ENCODE results near the gene HSPH1.
"Not testable (repeated sequence)": the region's sequence is repeated elsewhere in the genome, so short reads cannot be mapped to it uniquely, and the experiment has no call there.

HSPH1 gene

DNA sequence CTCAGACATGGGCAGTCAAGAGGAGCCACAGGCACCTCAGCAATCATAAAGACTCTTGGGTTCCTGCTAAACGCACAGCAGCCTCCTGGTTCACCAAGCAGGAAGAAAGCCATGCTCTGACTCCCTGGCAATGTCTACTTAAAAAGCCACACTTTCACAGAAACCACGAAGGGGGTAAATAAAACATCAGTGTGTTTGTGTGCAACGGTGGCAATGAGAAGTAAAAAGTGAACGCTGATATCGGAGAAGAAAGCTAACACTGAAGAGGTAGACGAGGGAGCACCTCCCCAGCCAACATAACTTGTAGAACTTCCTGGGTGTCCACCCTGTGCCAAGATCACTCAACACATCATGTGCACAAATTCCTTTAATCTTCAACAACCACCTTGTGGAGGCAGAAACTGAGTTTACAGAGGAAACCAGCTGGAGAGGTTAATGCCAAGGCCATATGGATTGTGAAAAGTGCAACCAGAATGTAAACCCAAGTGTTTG is 30.2 kb downstream of the HSPH1 start:
- DNase-seq (ENCODE audit: low read depth), result no peak

GRCh38 chr13:31129419-31129818 is 32.3 kb downstream of the HSPH1 start:
- no peak for DNase-seq (ENCODE audit: low read depth)

- DNase-seq (ENCODE audit: low read depth), result no peak
Measured at GRCh38 chr13:31124204-31124603, 37.5 kb downstream of the HSPH1 start.

- DNase-seq (ENCODE audit: low read depth), result no peak
Measured at GRCh38 chr13:31122544-31123260, 39.0 kb downstream of the HSPH1 start.

DNA sequence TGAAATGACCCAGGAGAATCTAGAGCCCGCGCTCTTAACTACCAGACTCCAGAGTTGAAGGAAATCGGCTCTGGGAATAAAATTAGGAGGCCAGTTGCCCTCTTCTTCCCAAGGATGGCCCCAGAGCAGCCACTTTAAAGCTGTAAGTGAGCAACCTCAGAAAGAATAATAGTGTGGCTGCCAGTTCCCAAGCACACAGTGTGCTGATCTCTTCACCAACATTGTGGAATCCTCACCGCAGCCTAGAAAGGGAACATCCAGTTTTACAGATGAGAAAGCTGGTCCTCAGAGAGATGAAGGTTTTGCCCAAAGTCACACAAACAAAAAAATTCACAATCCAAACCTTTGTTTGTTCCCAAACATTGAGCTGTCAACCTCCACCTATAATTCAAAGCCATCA is 39.6 kb downstream of the HSPH1 start:
- DNase-seq (ENCODE audit: low read depth), result no peak

GRCh38 chr13:31121379-31122140 is 40.1 kb downstream of the HSPH1 start:
- no peak for DNase-seq (ENCODE audit: low read depth)

- peak; percentile 52 for DNase-seq (ENCODE audit: low read depth)
Measured at GRCh38 chr13:31119966-31120700, 41.6 kb downstream of the HSPH1 start.

DNA sequence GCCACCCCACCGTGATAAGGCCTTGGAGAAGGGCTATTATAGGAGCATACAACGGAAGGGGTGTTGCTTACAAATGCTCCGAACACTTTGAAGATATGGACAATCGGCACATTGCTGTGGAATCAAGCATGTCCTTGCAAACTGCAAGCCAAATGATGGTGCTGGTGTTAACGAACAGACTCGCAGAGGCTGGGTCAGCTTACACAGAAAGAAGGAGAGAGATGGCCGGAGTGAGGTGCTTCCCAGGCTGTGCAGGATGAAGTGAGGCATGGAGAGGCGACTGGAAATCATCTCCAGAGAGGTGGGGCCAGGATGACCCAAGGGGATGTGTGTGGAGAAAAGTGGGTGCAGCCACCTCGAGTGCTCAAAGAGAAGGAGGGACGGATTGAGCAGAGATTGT is 42.2 kb downstream of the HSPH1 start:
- DNase-seq (ENCODE audit: low read depth), result no peak

GRCh38 chr13:31116224-31116623 is 45.5 kb downstream of the HSPH1 start:
- DNase-seq (ENCODE audit: low read depth), result no peak

DNA sequence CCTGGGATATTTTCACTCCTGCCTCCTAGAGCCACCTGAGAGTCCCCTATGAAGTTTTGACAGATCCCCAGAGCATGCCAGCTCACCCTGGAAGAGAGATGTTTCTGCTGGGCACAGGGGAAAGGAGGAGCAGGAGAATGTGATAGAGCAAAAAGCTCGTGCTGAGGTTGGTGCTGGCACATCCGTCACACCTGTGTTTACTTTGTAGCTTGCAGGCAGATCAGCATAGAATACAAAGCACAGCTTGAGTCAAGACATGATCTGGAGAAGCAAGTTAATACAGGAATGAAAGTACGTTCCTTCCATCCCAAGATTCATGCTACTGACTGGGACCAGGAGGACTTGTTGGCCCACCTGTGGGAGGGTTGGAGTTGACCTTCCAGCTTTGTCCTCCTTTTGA is 46.1 kb downstream of the HSPH1 start:
- no peak for DNase-seq (ENCODE audit: low read depth)

GRCh38 chr13:31114641-31115040 is 47.1 kb downstream of the HSPH1 start:
- no peak for DNase-seq (ENCODE audit: low read depth)

GRCh38 chr13:31111136-31111535 is 50.6 kb downstream of the HSPH1 start:
- DNase-seq (ENCODE audit: low read depth), result peak; percentile 78

DNA sequence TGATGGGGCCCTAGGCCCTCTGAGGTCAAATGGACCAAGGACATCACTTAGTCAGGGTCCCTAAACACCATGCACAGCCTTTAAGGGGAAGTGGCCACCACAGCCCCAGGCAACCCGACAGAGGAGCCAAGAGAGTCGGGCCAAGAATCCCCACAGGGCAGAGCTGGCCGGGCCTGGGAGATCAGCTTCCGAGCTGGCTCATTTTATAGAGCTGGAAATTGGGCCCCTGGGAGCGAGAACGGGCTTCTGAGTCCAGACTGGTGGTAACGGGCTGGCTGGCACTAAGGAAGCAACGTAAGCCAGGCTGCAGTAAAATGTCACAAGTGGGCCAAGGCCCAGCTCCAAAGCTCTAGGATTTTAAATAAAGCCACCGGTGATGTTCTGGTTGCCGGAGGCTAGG is 51.1 kb downstream of the HSPH1 start:
- DNase-seq (ENCODE audit: low read depth), result no peak

DNA sequence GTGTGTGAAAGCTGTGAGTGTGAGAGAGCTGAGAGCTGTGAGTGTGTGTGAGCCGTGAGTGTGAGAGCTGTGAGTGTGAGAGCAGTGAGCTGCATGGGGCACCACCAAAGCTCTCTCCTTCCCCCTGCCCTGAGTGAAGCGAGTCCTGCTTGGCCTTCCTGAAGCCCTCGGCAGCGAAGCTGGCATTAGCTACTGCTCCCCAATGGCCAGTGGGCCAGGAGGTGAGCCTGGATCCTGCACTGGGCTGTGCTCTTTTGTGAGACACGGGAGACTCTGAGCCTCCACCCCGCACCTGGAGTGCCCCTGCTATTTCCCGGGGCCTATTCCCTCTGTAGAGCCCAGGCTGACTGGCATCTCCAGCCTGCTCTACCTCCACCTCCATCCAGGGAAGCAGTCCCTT is 51.5 kb downstream of the HSPH1 start:
- DNase-seq (ENCODE audit: low read depth), result no peak

GRCh38 chr13:31107109-31107508 is 54.6 kb downstream of the HSPH1 start:
- no peak for DNase-seq (ENCODE audit: low read depth)

DNA sequence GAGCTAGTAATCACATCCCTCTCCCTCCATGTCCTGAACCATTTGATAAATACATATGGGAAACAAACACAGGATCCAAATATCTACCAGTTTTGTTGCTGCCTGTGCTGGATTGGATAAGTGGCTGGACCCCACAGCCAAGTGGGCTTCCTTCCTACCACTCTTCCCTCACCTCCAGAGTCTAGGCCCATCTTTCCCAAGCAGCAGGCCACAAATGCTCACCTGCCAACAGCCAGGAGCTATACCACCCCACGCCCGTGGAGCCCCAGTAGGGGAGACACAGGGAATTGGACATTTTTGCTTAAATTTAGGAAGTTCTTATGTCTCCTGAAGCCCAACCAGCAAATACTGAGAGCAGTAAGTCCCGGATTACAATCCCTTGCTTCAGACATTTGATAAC is 55.8 kb downstream of the HSPH1 start:
- DNase-seq (ENCODE audit: low read depth), result no peak

GRCh38 chr13:31105020-31105795 is 56.5 kb downstream of the HSPH1 start:
- DNase-seq (ENCODE audit: low read depth), result peak; percentile 30

- DNase-seq (ENCODE audit: low read depth), result no peak
Measured at GRCh38 chr13:31102905-31103304, 58.8 kb downstream of the HSPH1 start.

DNA sequence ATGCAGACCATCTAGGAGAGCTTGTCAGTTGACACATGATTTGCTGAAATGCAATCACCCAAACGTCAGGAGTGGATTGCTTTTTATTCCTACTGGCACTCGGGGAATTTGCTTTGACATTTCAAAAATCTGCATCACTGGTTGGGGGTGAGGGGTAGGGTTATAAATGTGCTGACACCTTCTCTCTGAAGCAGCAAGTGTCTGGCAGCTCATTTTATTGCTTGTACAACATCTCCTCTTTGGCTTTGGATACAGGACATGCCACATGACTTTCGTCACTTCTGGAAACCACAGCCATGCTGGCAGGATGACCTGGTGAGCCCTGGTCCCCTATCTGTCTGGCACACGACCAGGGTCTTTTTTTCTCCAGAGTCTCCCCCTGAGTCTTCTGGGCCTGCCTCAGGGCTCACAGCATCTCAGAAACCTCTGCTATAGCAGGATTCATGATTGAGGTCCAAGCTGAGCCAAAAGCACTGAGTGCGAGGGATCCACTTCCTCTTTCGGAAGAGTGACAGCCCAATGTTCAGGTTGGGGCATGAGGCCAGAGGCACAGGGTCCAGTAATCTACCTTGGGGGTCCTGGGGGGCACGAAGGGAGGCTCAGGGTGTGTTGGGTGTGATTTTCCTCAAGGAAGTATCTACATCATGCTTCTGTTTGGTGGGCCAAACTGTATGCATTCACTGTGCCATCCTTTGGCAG is 60.1 kb downstream of the HSPH1 start:
- DNase-seq (ENCODE audit: low read depth), result no peak

DNA sequence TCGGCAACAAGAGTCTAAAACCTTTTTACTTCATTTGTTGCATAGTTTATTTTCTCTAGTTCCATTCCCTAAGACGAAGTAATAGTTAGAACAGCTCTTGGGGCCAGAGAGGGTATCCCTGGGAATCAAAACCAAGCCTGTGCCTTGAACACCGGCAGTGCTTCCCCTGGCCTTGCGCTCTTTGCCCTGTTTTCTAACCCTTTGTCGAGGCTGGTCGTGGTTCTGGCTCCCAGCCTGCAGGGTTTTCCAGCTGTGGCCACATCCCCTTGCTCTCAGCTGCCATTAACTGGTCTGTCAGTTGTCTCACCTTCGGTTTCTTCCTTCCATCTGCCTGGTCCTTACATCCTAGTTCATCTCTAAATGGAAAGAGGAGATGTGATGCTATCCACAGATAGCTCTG is 61.0 kb downstream of the HSPH1 start:
- no peak for DNase-seq (ENCODE audit: low read depth)

GRCh38 chr13:31097911-31098434 is 63.7 kb downstream of the HSPH1 start:
- not testable (repeated sequence) for DNase-seq (ENCODE audit: low read depth)

All from iris pigment epithelial cell (primary cell).